Right atrium auricular region (tissue), 2 donors: ENCODE measurements around the gene PRSS53. TPM values are rescaled to one million over a fixed set of nuclear protein-coding genes. Genes with fewer than 3 reads are reported as not detected.
"Not testable (repeated sequence)": the region's sequence is repeated elsewhere in the genome, so short reads cannot be mapped to it uniquely, and the experiment has no call there.

Source experiments
- DNase-seq: peaks from one replicate; pipeline ENCODE4 v3.0.0-alpha.2; 2019; ENCODE audit warnings: low spot score
- H3K27ac ChIP-seq, 2 donors: fragments of 200-600 bp; sonication (generic); 1 replicate in 1 of 2; 2 replicates in 1 of 2; pipeline ENCODE4 v1.5.1; 2016 to 2019
- H3K27me3 ChIP-seq, 2 donors: fragments of 200-600 bp; sonication (generic); one replicate each; pipeline versions ENCODE4 v1.5.1 to v1.6.0; 2017 to 2019
- H3K36me3 ChIP-seq: fragments of 200-600 bp; sonication (generic); one replicate; pipeline ENCODE4 v1.5.1; 2016
- H3K4me1 ChIP-seq, 2 donors: fragments of 200-600 bp; sonication (generic); one replicate each; pipeline versions ENCODE4 v1.5.1 to v1.6.0; 2017 to 2019
- H3K4me3 ChIP-seq, 2 donors: fragments of 200-600 bp; sonication (generic); 1 replicate in 1 of 2; 2 replicates in 1 of 2; pipeline ENCODE4 v1.5.1; 2017 to 2019; ENCODE audit warnings: mild to moderate bottlenecking in 1 of 2, moderate library complexity in 1 of 2
- H3K9me3 ChIP-seq, 2 donors: fragments of 200-600 bp; sonication (generic); one replicate each; pipeline ENCODE4 v1.5.1; 2019
- total RNA-seq, 2 donors: library from RNA; depleted of rRNA; stranded (reverse); fragments of >200 nt; gene quantifications; one replicate each; pipeline ENCODE4 v1.1.0, GENCODE V29; 2016
- TF ChIP-seq, protein P1 (sequence below), 2 donors: fragments of 200-600 bp; sonication (generic); IDR thresholded peaks; one replicate each; pipeline ENCODE4 v1.5.1; 2019; ENCODE audit warnings: antibody characterized with exemption in 2 of 2

The PRSS53 gene
- total RNA-seq: under 1 TPM; 0.15 to 0.43 TPM

DNA sequence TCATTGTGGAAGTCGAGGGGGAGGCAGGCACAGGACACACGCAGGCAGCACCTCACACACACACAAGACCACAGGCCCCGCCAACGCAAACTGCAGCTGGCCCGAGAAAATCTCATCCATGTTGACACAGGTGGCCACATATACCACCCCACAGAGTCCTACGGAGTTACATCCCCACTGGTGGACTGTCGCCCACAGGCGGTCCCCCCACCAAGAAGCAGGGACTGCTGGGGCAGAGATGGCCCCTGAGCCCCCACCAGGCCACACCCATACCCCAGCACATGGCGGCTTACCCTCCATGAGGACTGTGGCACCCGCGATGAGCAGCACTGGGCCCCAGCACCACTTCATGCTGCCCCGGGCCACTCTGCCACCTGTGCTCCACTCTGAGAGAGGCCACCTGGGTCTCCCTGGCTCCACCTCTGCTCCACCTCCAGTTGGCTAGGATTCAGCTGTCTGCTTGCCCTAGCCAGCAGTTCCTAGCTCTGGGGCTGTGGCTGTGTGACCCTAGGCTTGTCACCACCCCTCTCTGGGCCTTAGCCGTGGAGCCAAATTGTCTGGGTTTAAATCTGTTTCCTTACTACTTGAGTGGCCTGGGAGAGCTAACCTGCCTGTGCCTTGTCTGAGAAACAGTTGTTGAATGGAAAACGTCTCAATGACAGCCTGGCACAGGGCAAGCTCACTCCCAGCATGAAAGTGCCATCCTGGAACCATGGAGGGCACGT, at the start of gene PRSS53:
Gene PRSS53 (minus strand): TSS at position 485 of the 725 bp plus-strand sequence. CDS start 134 bp downstream, at position 351.
- DNase-seq: no peak
- no peaks in the 10 kb centered on the region for H3K27me3 ChIP-seq
- H3K27ac ChIP-seq: no peak within 1 kb of the TSS
- TF ChIP-seq, protein P1, sequence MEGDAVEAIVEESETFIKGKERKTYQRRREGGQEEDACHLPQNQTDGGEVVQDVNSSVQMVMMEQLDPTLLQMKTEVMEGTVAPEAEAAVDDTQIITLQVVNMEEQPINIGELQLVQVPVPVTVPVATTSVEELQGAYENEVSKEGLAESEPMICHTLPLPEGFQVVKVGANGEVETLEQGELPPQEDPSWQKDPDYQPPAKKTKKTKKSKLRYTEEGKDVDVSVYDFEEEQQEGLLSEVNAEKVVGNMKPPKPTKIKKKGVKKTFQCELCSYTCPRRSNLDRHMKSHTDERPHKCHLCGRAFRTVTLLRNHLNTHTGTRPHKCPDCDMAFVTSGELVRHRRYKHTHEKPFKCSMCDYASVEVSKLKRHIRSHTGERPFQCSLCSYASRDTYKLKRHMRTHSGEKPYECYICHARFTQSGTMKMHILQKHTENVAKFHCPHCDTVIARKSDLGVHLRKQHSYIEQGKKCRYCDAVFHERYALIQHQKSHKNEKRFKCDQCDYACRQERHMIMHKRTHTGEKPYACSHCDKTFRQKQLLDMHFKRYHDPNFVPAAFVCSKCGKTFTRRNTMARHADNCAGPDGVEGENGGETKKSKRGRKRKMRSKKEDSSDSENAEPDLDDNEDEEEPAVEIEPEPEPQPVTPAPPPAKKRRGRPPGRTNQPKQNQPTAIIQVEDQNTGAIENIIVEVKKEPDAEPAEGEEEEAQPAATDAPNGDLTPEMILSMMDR (IDR thresholded peaks at IDR 0.05): no peak
- no peak within 1 kb of the TSS for H3K4me3 ChIP-seq
- H3K36me3 ChIP-seq: peaks cover 22% of the 10 kb centered on the region
- no peaks in the 10 kb centered on the region for H3K9me3 ChIP-seq
- peaks cover 0 to 11% of the 10 kb centered on the region in 2 donors for H3K4me1 ChIP-seq

DNA sequence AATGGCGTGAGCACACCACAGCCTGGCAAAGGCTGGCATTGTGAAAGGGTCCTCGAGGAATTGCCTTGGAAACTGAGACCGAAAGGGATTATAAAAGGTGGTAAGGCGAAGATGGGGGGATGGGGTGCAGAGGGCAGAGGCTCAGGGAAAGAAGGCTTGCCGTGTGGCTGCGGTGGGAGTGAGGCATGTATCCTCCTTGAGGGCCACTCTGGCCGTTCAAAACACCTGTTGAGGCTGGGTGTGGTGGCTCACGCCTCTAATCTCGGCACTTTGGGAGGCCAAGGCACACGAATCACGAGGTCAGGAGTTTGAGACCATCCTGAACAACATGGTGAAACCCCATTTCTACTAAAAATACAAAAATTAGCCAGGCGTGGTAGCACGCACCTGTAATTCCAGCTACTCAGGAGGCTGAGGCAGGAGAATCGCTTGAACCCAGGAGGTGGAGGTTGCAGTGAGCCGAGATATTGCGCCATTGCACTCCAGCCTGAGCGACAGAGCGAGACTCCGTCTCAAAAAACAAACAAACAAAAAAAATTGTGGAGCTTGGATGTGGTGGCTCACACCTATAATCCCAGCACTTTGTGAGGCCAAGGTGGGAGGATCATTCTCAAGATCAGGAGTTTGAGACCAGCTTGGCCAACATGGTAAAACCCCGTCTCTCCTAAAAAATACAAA, 48.2 kb upstream of the PRSS53 start:
- H3K4me1 ChIP-seq: peaks cover 0 to 41% of the 10 kb centered on the region in 2 donors
- not testable (repeated sequence) for H3K4me3 ChIP-seq

DNA sequence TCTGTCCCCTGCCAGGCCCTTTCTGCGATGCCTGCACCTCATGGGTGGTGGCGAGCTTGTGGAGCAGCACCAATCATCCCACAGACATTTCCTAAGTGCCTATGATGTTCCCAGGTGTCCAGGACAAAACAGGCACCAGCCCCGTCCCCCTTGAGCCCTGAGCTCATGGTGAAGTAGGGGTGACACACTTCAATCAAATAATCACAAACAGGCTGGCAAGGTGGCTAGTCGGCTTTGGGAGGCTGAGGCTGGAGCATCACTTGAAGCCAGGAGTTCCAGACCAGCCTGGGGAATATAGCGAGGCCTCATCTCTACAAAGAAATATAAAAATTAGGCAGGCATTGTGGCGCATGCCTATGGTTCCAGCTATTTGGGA, 47.5 kb upstream of the PRSS53 start:
- Histone ChIP-seq H3K36me3 (peaks cover 13% of the 10 kb centered on the region), H3K27me3 (no peaks in the 10 kb centered on the region), H3K27ac (no peak overlapping the region), H3K9me3 (no peaks in the 10 kb centered on the region), H3K4me1 (peaks cover 0 to 34% of the 10 kb centered on the region in 2 donors), H3K4me3 (no peak overlapping the region)
- no peak for DNase-seq
- TF ChIP-seq, protein P1 (IDR thresholded peaks at IDR 0.05): no peak

More for the DNA sequence above, 48.2 kb upstream of the PRSS53 start:
- DNase-seq, H3K36me3 ChIP-seq, H3K9me3 ChIP-seq, H3K27ac ChIP-seq, H3K27me3 ChIP-seq: not testable (repeated sequence)

DNA sequence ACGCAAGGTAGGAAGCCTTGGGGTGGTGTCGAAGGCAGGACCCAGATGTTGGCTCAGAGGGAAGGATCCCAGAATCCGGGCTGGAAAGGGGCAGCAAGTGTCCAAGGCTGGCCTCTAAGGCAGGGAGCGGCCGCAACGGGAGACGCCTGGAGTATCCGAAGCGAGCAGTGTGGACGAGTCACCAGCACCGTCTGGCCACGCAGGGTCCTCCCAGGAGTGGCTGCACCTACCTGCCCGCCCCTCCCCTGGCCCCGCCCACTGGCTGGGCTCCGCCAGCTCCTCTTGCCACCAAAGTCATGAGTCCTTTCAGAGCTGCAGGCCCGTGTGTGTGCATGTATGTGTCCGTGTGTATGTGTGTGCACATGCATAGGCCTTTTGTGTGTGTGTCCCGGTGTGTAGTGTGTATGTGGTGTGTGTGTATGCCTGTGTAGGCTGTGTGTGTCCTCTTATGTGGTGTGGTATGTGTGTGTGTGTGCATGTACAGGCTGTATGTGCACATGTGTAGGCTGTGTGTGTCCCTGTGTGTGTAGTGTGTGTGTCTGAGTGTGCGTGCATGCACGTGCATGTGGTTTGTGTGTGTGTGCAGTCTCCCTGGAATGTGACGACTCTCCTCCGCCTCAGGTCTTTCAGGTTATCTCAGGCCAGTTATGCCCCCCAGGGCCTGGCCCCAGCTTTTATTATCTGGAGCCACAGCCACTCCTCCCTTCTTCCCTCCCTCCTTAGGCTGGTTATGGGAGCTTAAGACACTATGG, 47.0 kb upstream of the PRSS53 start, which contains the start of gene PRSS8:
Gene PRSS8 (minus strand): TSS at position 193 of the 752 bp plus-strand sequence. CDS start 229 bp downstream, outside the sequence.
- no peaks in the 10 kb centered on the region for H3K27me3 ChIP-seq
- no peak within 1 kb of the TSS for H3K27ac ChIP-seq
- TF ChIP-seq, protein P1 (IDR thresholded peaks at IDR 0.05): no peak
- peaks cover 19% of the 10 kb centered on the region for H3K36me3 ChIP-seq
- no peak for DNase-seq
- H3K9me3 ChIP-seq: no peaks in the 10 kb centered on the region
- peaks cover 0 to 29% of the 10 kb centered on the region in 2 donors for H3K4me1 ChIP-seq
- H3K4me3 ChIP-seq: no peak within 1 kb of the TSS

DNA sequence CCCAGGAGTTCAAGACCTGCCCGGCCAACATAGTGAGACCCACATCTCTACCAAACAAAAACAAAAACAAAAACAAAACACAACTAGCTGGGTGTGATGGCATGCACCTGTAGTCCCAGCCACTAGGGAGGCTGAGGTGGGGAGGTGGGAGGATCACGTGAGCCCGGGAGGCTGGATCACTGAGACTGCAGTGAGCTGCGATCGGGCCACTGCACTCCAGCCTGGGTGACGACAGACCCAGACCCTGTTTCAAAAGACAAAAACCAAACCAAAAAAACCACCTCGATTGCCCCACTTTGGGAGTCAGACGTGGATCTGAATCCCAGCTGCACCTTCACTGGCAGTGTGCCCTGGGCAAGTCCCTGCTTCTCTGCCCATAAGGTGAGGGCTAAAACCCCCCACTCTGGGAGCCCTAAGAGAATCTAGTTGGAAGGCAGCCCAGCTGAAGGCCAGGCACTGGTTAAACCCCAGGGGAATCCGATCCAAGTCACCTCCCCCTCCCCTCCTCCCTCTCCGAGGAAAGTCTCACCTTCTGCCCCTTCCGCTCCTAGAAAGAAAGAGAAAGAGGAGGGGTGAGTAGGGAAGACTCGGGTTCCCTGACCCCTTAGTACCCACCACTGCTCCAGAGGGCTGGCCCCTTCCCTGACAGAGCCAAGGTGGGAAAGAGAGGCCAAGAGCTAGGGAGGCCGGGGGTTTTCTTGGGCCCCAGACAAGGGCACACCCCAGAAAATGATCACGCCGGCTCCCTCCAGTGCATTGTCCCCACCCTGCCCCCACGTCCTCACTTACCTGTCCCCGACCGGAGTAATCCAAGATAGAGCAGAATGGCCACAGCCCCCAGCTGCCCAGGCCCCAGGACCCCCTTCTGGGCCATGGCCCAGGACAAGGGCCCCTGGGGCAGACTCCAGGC, 46.1 kb upstream of the PRSS53 start:
- peaks cover 27% of the 10 kb centered on the region for H3K36me3 ChIP-seq
- no peaks in the 10 kb centered on the region for H3K9me3 ChIP-seq
- TF ChIP-seq, protein P1 (IDR thresholded peaks at IDR 0.05): no peak
- peaks cover 0 to 35% of the 10 kb centered on the region in 2 donors for H3K4me1 ChIP-seq
- no peaks in the 10 kb centered on the region for H3K27me3 ChIP-seq
- no peak overlapping the region for H3K4me3 ChIP-seq
- no peak for DNase-seq
- no peak overlapping the region for H3K27ac ChIP-seq
